Stimulated activated CD8-positive, alpha-beta memory T cell treated with anti-CD3 and anti-CD28 coated beads, Interleukin-12 subunit alpha, Interleukin-12 subunit beta, amount 100 ng/mL, for 4 hours (primary cell): ENCODE data around the gene CLDN22.

Experiments
- DNase-seq: peaks from one replicate; pipeline ENCODE4 v3.0.0-alpha.2; 2020; ENCODE audit warnings: low read depth

The CLDN22 gene

DNA sequence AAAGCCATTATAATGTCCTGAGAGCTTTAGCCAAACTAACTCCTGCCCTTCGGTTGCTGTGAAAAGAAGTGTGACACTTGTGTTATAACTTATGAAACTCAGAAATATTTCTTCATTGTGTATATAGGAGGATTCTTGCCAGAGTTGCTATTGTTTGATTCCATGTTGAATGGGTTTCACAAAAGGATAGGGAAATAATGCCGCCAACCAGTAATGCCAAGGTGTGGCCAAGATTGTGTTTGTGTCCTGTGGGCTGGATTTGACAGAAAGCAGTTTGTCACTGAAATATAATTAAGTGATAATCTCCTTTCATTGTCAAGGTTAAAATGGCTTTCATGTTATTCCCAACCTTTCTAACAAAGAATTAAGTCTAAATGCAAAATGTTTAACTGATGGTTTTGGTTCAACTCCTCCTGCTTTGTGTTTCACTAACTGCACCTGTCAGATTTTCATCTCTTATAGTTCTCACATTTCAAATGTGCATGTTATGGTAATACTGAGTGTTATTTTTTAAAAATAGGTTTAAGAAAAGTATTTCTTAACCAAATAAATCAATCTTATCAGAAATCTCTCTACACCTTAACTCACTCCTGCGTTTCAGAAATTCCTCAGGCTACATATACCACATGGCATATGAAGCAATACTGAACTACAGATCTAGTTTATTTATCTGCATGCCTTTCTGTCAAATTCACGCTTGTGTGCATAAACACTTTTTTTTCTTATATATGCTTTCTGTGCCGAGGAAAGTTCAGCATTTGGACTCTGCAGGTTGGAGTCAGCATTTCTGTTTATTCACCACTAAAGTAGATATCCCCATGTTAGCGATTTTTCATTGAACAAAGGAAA lies at the start of gene CLDN22:
Gene CLDN22 (minus strand): TSS at position 66 of the 849 bp plus-strand sequence. CDS start 58 bp downstream, at position 8.
- no peak for DNase-seq

DNA sequence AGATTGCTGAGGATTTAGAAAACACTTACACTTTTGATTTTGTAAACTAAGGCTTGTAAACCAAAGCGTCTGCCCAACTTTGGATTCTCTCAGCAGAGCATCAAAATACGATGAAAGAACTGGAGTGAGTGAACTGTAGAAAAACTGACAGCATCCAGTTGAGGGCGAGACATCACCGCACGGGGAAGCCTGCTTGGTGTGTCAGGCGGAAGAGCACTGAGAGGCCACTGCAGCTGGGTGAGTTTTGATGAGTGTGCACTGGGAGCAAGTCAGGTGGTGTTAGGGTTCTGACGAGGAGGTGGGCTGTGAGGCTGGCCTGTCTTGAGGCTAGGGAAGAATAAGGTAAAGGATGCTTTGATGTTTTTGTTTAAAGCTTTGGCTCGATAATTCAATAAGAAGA lies 49.0 kb upstream of the CLDN22 start:
- DNase-seq, result no peak

GRCh38 chr4:183366206-183366835 lies 46.2 kb upstream of the CLDN22 start:
- DNase-seq, result no peak

- DNase-seq, result no peak
Observed at GRCh38 chr4:183364025-183364424, 43.9 kb upstream of the CLDN22 start.

GRCh38 chr4:183362916-183363542 lies 43.0 kb upstream of the CLDN22 start:
- no peak for DNase-seq

GRCh38 chr4:183362036-183362435 lies 42.0 kb upstream of the CLDN22 start:
- no peak for DNase-seq

GRCh38 chr4:183360161-183360919 lies 40.3 kb upstream of the CLDN22 start:
- DNase-seq, result no peak

DNA sequence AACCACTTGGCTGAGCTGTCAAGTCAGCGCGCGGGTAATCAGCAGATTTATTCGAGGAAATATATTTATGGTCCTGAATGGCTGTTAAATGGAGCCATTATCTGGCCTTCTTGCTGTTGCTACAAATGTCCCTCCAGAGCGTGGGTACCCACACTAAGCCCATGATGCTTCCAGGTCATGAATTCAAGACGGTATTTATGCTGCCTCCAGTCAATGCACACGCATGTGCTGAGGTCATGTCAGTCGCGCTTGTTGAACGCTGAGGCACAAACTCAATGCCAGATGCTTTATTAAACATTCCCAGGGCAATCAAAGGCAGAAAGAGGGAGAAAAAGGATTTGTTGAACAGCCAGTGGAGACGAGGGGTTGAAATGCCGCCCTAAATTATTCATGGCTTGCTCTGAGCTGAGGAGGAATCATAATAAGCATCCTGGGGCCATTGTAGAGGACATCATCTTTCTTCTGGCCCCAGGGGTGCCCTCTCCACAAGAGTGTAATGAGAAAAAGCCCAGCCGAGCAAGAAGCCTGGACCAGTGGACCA lies 38.2 kb upstream of the CLDN22 start:
- DNase-seq, result no peak

DNA sequence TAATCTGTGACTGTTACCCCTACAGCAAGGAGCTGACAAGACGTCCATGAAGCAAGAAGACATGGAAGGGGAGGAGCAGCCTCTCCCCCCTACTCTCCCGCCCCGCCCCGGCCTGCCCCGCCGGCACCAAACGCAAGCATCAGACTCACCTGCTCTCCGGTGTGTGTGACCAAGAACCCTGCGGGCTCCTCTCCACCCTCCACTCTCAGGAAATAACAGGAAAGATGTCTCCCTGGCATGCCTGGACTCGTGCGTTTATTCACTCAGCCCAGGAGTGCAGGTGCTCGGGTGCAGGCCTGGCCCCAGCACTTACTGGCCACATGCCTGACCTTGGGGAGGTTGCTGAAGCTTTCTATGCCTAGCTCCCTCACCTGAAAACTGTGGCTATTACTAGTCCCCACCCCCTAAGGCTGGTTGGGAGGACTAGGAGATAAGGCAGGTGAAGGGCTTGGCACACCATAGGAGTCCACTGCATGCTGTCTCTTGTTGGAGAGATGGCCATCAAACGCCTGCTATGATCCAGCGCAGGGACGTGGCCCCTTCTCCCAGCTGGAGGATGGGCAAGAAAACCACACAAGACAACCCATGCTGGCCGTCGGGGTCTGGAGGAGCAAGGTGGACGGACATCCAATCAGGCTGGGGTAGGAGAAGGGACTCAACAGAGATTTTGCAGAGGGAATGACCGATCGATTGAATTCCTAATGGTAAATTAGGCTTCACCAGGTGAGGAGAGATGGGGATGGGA lies 37.0 kb upstream of the CLDN22 start:
- DNase-seq, result no peak

DNA sequence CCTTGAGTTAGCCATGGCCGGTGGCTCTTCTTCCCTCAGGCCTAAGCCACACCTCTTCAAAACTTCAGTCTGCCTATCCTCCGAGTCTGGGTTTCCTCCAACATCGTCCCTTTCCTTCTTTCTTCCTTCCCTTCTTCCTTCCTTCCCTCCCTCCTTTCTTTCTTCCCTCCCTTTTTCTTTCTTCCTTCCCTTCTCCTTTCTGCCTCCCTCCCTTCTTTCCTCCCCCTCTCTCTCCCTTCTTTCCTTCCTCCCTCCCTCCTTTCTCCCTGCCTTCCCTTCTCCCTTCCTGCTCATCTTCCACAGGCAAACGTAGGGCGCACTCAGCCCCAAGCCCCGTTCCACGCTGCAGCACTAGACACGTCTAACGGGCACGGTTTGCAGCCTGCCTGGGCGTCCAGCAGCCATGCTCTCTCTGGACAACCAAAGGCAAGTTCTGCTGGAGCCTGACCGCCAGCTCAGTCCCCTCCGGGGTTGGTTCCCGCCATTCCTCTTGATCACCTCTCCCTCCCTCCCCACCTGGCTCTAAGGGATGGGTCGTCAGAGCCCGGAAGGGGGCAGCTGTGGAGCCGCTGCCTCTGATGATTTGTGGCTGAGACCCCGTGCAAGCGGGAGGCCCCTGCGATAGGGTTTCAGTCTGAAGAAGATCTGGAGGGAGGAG lies 36.2 kb upstream of the CLDN22 start:
- DNase-seq, result no peak

DNA sequence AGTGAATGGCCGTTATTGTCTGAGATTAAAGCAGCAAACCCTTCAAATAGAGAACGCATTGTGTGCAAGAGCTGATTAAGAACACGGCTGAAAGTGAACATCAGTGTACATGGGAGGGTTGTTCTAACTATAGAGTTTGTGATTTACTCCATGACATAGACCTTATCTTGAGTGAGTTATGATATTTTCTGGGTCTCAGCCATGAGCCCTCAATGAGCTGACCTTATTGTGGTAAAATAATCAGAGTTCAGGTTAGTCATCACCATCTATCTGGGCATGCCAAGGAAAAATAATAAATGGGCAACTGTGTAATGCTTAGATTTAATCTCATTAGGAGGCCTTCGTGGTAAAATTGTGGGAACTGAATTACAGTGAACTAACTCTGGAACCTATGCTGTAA lies 35.3 kb upstream of the CLDN22 start:
- no peak for DNase-seq

GRCh38 chr4:183354219-183354618 lies 34.1 kb upstream of the CLDN22 start:
- DNase-seq, result no peak

DNA sequence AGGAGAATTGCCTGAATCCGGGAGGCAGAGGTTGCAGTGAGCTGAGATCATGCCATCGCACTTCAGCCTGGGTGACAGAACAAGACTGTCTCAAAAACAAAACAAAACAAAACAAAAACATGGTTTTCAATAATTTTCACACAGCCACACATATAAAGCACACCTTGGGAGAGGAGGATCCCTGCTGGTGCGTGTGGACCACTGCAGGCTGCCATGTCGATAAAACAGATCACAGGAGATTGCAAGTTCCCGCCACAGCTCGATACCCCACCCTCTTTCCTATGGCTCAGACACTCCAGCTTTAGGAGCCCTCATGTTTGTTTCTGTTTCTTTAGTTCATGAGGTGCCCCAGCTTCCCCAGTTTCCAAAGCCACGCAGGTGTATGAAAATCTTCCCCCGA lies 33.5 kb upstream of the CLDN22 start:
- no peak for DNase-seq

- no peak for DNase-seq
Observed at GRCh38 chr4:183352546-183352945, 32.5 kb upstream of the CLDN22 start.

DNA sequence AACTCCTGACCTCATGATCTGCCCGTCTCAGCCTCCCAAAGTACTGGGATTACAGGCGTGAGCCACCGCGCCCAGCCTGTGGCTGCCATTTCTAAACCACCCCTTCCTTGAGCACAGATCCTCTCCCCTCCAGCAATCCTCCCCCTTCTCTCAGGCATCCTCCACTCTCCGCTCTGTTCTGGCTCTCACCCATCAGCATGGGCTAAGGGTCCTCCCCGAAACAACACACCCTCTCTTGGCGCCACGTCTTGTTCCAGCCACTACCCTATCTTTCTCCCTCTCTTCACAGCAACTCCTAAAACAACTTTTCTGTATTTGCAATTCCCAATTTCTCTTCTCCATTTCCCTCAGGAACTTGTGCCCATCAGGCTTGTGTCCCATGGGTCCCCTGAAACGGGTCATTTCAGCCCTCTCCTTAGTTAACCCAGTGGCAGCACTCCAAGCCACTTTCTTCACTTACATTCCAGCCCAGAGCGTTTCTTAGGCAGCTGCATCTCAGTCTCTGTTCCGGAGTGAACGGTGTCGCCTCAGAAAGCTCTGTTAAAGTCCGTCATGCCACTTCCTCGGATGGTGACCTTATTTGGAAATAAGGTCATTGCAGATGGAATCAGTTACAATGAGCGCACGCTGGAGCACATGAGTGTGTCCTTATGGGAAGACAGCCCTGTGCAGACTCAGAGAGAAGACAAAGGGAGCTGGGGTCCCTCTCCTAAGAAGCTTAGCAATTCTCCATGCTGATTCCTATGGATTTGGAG lies 30.4 kb upstream of the CLDN22 start:
- DNase-seq, result no peak

GRCh38 chr4:183349673-183350072 lies 29.6 kb upstream of the CLDN22 start:
- no peak for DNase-seq

GRCh38 chr4:183348706-183349659 lies 28.9 kb upstream of the CLDN22 start:
- no peak for DNase-seq

GRCh38 chr4:183348136-183348535 lies 28.1 kb upstream of the CLDN22 start:
- DNase-seq, result no peak

DNA sequence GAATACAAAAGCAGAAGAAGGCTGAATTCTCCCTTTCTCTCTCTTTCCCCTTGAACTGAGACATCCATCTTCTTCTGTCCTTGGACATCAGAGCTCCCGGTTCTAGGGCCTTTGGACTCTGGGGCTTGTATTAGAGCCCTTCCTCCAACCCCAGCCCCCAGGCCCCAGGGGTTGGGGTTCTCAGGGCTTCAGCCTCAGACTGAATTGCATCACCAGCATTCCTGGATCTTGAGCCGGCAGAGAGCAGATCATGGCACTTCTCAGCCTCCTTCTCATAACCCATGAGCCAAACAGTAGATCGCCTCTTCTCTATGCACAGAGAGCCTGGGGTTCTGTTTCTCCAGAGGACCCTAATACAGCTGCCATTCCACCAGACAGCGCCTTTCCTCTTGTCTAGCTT lies 27.5 kb upstream of the CLDN22 start:
- DNase-seq, result no peak
